ENCODE data around the gene FRMD4A.
"Not testable (repeated sequence)": the region's sequence is repeated elsewhere in the genome, so short reads cannot be mapped to it uniquely, and the experiment has no call there.

FRMD4A gene

DNA sequence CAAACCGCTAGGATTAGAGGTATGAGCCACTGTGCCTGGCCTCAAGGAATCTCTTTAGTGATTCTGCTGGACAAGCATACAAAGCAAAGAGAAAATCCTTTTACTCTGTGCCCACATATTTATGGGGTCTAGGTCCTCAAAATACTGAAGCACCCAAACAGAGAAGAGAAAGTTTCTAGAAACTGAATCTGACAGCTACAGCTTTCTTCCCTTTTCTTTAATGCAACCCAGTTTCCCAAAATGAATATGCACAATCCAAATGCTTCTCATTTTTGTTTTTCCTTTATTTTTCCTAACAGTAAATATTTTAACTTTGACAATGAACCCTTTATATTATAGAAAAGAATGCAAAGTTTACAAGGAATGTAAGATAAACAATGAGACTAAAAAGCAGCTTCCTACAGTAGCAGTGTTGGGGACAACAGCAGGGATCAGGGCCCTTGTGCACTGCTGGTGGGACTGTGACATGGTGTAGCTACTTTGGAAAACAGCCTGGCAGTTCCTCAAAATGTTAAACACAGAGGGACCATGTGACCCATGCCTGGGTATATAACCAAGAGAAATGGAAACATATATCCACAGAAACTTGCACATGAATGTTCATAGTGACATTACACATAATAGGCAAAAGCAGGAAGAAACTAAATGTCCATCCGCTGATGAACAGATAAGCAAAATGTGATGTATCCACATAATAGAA is 418.8 kb downstream of the FRMD4A start:
- no peak for DNase-seq (ENCODE audit: extremely low spot score, insufficient read length, low read depth)
- FAIRE-seq: no peak

DNA sequence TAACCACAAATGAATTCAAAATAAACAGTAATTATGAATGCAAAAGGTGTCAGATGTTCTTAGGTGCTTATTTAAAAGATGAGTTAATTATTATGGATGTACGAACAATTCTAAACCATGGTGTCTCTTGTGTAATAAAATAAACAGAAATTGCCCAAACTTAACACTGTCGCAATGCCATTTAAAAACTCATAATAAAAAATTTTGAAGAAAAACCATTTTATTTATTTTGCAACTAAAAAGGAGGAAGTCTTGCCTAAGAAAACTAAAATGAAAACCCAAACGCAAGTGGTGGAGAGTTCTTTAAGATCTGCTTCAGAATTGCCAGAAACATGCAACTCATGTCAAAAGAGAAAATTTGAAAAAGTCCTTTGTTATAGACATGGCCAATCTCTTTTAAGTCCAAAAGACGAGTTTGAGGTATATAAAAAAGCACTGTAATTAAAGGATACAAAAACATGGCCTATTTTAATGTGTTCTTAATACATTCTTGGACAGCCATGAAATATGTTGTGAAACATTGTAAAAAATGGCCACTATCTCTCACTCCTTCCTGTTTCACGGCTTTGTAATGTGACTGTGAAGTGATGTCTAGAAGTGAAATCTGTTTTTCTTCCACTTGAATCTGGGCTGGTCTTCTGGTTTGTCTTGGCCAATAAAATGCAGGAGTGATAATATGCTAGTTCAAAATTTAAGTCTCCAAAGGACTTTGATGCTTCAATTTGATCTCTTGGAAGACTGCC is 421.0 kb downstream of the FRMD4A start:
- FAIRE-seq (no peak), DNase-seq (ENCODE audit: extremely low spot score, insufficient read length, low read depth) (no peak)

DNA sequence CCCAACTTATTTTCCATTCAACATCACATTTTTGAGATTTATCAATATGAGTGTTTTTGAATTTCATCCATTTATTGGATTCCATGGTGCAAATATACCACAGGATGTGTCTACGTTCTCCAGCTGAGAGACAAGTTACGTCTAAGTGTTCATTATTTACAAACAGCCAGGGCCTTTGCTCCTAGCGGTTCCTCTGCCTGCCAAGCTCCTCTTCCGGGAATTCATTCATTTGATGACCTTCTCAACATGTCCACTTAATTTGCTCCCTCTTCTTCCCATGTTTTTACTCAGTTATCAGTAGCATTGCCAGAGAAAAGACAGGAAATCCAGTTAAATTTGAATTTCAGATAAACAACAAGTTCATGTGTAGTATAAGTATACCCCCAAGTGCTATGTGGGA is 422.2 kb downstream of the FRMD4A start:
- no peak for DNase-seq (ENCODE audit: extremely low spot score, insufficient read length, low read depth)
- FAIRE-seq: no peak

DNA sequence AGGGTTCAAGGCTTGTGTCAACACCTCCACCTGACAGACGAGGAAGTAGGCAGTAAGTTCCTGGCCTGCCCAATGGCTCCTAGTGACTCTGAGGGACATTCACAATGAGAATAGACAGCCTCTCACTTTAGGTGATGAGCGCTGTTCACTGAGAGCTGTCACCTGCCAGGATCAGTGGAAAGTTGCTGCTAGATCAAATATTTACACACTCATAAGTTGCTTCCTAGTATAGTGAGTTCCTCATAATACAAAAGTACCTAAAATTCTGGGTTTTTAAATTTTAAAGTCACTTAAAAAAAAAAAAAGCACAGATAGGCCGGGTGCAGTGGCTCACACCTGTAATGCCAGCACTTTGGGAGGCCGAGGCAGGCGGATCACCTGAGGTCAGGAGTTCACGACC is 423.2 kb downstream of the FRMD4A start:
- FAIRE-seq: no peak
- DNase-seq (ENCODE audit: extremely low spot score, insufficient read length, low read depth): no peak

DNA sequence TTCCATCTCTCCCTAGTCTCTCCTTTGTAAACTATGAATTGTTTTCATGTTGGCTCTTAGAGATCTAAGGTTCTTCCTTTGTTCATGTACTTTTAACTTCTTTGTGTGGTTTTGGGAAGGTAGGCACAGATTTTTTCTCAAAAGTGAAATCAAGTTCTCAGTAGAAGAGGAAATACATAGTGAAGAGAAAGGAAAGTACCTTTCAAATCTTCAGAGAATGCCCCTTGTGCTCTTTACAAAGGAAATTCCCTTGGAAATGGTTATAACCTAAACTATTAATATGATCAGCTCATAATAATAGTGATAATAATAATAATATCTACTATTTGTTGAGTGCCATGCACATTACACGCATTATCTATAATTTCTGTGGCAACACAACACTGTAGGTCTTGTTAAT is 425.4 kb downstream of the FRMD4A start:
- DNase-seq (ENCODE audit: extremely low spot score, insufficient read length, low read depth): no peak
- FAIRE-seq: no peak

DNA sequence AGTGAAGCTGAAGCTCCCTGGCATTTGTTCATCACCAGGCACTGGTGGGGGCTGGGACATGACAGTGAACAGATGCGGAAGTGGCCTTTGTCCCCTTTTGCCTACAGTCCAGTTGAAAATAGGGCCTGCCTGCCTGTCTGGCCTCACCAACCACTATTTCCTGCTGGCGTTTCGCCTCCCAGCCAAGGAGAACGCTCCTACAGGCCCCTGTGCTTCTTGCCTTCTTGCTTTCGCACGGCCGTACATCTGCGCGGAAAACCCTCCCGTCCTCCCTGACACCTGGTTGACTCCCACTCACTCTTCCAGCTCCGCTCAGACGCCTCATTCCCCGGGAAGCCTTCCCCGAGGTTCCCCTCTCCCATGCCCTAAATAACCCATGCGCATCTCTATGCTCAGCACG is 426.7 kb downstream of the FRMD4A start:
- no peak for FAIRE-seq
- no peak for DNase-seq (ENCODE audit: extremely low spot score, insufficient read length, low read depth)

DNA sequence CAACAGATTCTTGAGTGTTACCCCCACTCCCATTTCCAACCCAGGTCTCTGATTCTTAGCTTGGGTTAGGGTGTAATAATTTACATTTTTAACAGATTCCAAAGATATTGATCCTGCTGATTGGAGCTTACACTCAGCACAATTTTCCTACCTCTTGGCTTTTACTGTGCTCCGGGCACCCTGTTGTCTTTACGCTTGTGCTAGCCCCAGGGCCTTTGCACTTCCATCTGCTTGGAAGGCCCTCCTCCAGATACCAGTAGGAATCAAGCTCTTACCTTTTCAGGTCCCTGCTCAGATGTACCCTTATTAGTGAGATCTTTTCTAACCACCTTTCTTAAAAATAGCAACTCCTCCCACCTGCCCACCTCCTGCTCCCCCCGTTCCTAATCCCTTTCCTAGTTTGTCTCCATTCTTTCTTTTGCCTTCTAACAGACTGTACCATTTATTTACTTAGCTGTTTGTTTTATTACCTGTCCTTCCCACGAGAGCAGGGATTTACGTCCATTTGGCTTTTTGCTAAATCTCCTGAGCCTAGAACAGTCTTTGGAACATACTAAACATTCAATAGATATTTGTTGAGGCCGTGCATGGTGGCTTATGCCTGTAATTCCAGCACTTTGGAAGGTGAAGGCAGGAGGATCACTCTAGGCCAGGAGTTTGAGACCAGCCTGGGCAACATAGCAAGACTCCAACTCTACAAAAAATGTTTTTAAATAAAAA is 427.7 kb downstream of the FRMD4A start:
- FAIRE-seq (no peak), DNase-seq (ENCODE audit: extremely low spot score, insufficient read length, low read depth) (no peak)

DNA sequence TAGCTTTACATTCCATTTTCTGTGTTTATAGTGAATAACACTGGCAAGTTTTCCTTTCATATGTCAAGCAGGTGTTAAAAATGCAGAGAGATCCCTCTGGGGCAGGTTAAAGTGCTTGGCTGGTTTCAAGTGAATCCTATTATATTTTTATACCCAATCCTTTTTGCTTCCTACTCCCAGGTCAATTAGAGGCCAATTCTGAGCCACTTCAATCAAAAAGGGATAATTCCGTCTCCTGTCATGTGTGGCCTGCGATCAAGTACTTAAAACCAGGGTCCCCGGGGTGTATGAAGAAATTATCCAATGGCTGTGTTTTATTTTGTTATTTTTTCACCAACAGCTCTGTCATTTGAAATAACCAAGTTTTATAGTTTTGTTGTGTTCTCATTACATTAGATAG is 430.8 kb downstream of the FRMD4A start:
- FAIRE-seq (no peak), DNase-seq (ENCODE audit: extremely low spot score, insufficient read length, low read depth) (no peak)

DNA sequence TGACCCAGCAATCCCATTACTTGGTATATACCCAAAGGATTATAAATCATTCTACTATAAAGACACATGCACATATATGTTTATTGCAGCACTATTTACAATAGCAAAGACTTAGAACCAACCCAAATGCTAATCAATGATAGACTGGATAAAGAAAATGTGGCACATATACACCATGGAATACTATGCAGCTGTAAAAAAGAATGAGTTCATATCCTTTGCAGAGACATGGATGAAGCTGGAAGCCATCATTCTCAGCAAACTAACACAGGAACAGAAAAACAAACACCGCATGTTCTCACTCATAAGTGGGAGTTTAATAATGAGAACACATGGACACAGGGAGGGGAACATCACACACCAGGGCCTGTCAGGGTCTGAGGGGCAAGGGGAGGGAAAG is 434.6 kb downstream of the FRMD4A start:
- not testable (repeated sequence) for DNase-seq (ENCODE audit: extremely low spot score, insufficient read length, low read depth); FAIRE-seq

DNA sequence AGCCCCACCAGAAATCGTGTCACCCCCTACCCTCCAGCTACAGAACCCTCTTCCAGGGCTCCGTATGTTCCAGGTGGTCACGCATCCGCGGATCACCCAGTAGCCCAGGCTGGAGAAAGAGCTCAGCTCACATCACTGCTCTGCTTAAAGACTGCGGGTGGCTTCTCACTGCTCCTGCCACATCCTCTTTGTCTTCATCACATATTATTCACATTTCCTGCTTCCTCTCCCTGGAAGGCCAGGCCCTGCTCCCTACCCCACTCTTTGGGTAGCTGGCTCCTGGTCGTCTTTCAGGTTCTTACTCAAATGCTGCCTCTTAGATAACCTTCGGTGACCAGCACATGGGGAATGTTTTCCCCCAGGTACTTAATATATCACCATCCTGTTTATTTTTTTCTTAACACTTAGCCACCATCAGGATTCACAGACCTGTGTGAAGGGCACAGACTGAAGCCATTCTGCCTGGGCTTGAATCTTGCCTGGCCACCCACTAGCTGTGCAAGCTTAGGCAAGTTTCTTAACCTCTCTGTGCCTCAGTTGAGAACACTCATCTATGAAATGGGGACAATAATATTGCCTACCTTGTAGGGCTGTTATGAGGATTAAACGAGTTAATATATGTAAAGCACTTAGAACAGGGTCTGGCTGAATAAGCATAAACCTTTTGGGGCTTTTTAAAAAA is 436.2 kb downstream of the FRMD4A start:
- FAIRE-seq: no peak
- DNase-seq (ENCODE audit: extremely low spot score, insufficient read length, low read depth): no peak

DNA sequence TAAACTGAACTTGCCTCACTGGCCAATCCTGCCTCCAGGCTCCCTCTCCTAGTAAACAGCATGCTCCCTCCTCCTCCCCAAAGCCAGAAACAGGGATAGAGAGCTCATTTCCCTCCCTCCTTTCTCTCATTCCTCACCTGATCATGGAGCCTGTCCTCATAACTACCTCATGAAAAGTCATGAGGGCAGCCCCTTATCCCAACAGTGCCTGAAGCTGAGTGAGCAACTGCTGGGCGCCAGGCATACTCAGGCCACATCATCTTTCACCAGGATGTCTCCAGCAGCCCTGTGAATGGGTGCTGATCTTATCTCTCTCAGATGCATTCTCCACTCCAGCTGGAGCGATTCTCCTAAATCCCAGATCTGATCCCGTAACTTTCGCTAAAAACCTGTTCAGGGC is 436.8 kb downstream of the FRMD4A start:
- DNase-seq (ENCODE audit: extremely low spot score, insufficient read length, low read depth) (no peak), FAIRE-seq (no peak)

DNA sequence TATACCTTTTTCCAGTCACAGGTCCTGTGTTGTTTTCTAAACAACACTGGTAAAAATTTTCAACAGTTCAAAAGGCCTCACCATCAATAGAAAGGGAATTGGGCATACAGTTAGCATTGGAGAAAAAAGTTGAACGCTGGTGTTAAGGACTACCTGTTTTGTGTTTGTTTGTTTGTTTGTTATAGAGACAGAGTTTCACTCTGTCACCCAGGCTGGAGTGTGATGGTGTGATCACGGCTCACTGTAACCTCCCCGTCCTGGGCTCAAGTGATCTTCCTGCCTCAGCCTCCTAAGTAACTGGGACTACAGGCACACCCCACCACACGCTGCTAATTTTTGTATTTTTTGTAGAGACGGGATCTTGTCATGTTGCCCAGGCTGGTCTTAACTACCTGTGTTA is 437.9 kb downstream of the FRMD4A start:
- DNase-seq (ENCODE audit: extremely low spot score, insufficient read length, low read depth) (no peak), FAIRE-seq (no peak)

DNA sequence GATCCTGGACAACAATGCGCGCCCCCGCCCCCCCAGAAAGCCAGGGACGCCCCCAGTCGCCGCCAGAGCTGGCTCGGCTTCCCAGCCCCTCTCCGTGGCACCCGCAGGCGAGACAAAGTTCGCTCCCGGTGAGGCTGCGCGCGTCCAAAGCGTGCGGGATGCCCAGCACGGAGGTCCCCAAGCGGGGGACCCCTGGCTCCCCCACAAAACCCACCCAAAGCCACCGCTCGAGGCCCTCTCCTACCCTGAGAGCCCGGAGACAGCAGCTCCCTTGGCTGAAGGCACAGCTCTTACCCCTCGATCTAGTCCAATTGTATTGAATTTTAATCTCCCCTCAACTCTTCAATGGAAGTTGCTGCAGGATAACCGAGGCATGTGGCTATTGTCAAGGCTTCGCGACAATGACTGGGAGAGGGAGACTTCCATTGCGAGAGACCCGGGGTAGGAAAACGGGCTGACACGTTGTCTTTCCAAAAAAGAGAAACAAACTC is 438.7 kb downstream of the FRMD4A start:
- no peak for FAIRE-seq
- no peak for DNase-seq (ENCODE audit: extremely low spot score, insufficient read length, low read depth)

DNA sequence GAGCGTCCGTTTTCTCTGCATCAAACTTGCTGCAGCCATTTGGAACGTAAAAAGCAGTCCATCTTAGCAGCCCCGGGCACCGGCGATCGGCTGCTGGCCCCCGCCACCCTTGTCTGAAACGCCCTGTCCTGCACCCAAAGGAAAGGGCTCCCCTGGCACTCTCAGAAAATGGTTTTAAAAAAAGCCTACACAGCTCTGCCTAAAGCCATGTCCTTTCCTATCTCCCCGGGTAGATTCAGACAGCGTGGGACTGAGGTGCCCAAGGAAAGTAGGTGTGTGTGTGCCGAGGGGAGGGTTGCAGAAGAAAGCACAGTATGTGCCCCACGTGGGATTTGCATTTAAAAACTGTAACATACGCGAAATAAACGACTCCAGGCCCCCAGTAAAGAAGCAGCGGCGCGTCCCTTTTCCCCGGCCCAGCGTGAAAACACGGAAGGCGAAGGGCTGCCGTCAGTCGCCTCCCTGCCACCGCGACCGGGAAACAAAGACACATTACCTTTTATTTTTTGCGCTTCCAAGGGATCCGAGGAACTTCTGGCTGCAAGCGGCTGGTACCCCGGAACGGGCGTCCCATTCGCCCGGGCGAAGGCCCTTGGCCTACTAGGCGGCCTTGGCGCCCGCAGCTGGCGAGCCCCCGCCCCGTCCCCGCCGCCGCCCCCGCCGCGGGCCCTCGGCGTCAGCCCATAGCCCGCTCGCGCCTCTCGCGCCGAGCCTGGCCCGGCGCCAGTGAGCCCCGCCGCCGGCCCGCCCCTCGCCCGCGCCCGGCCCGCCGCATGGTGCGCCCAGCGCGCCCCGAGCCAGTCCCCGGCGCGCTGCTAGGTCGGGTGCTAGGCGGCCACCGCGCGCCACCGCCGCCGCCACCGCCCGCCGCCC is 439.4 kb downstream of the FRMD4A start:
- FAIRE-seq (no peak), DNase-seq (ENCODE audit: extremely low spot score, insufficient read length, low read depth) (no peak)

DNA sequence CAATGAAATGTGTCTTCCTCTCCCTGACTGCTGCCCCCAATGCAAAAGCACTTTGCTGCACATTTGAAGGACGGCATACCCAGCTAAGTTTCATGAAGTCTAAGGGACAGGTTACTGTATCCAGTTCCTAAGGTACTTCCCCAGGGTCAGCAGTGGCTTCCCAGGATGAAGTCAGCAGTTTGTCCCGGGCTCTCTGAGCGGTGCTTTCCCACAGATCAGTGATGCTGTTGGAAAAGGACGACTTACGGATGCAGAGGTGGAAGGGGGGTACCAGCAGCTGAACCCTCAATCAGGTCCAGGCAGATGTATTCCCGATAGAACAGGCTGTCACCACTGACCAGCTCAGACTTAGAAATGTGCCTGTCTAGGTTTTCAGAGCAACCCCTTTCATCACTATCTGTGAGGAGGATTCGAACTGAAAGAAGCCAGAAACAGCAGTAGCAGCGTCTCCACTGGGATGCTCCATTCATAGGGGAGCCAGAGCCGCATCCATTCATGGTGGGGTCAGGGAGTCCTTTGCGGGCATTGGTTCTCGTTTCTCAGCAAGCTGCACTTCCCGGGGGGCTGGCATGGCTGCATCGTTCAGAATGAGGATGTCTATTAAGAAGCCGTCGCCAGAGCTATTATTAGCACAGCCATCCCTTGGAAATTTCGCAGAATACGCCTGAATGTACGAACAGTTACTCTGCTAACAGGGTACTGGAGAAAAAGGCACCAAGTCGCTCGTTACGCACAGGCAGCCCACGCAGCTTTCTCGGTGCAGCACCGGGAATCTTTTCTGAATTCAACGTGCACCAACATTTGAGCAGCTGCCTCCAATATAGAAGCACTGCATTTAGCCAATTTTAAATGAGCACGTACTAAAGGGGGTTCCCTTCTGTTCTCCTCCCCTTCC is 440.2 kb downstream of the FRMD4A start:
- peak; percentile 52 for FAIRE-seq
- DNase-seq (ENCODE audit: extremely low spot score, insufficient read length, low read depth): no peak

DNA sequence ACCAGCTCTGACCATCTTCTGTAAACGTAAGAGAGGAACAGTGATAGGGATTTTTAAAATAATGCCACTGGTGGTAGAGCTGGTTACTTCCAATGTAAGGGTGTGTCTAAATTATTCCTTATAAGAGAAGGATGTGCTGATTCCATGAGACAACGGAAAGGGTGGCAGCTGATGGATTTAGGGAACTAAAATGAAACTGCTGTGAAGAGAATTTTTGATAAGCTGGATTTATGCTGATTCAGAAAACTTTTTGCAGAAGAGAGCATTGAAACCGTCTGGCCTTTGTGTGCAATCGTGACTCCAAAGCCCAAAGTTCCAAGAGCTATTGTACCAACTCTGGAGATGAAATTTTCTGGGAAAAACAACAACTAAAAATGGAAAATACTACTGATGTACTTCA is 443.0 kb downstream of the FRMD4A start:
- FAIRE-seq: no peak
- no peak for DNase-seq (ENCODE audit: extremely low spot score, insufficient read length, low read depth)

DNA sequence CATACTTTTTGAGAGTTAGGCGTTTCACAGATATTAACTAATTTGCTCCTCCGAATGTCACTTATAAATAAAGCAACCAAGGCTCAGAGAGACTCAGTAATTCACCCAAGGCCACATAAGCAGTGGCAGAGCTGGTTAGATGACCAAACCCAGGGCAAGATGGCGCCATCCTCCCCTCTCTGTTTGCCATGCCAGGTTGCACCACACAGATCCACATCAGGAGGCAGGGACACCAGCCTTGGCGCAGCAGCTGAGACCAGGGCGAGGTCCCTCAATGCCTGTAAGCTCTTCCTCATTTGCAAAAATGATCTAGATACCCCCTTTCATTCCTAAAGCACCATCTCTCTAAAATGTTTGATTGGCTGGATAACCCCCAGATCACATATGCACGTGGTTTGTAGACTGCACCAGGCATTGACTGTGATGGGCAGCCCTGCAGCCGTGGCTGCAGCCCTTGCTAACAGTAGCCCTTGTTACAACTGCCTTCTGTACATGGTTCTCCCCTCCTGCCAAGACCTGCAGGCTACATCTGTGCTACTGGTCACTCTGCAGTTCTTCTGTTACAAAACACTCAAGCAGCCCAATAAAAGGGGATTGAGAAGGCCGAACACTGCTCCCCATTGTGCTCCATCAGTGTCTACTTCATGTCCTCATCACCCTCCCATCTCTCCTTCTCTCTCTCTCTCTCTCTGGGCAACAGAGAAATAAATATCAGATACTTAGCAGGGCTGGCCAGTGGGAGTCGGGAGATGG is 445.3 kb downstream of the FRMD4A start:
- FAIRE-seq (no peak), DNase-seq (ENCODE audit: extremely low spot score, insufficient read length, low read depth) (no peak)

Measured in GM18507 (cell line).